H1 (cell line): Measurements from ENCODE around the gene OR4F6. TPM values are rescaled to one million over a fixed set of nuclear protein-coding genes. Genes with fewer than 3 reads are reported as not detected.

Experiments used
- CTCF ChIA-PET: fragments of 300-600 bp; sonication (Branson Sonifier 250); formaldehyde crosslinking; loops from one replicate; lab custom pipeline; 2021; ENCODE audit not compliant: partially characterized antibody; lab: Charles Lee
- POLR2A ChIA-PET: fragments of 300-600 bp; sonication (Branson Sonifier 250); formaldehyde crosslinking; loops from one replicate; lab custom pipeline; 2021; ENCODE audit warnings: inconsistent platforms; ENCODE audit not compliant: partially characterized antibody; lab: Charles Lee
- DNase-seq, 2 experiments: peaks; one replicate each; pipeline versions ENCODE4 v3.0.0 to v3.0.0-alpha.2; 2010 to 2022; ENCODE audit warnings: low spot score in 2 of 2, low read depth in 1 of 2, mixed read lengths in 1 of 2
- FAIRE-seq: peaks from 2 replicates; lab custom pipeline; 2011; peaks lifted over from hg19 to GRCh38; lab: Jason Lieb, UNC
- H2AFZ ChIP-seq: 2 replicates; pipeline ENCODE4 v1.8.1; 2012; ENCODE audit warnings: low read length, inconsistent platforms
- H2AK5ac ChIP-seq: 2 replicates; pipeline ENCODE4 v1.6.1; 2013; ENCODE audit warnings: low read depth, low read length
- H2BK120ac ChIP-seq: replicated peaks from 2 replicates; pipeline ENCODE3; 2013; ENCODE audit warnings: low read depth, low read length, inconsistent platforms
- H2BK12ac ChIP-seq: 2 replicates; pipeline ENCODE4 v1.6.1; 2013; ENCODE audit warnings: low read depth, low read length
- H2BK15ac ChIP-seq: 2 replicates; pipeline ENCODE4 v1.6.1; 2013; ENCODE audit warnings: low read length
- H2BK20ac ChIP-seq: 2 replicates; pipeline ENCODE4 v1.6.1; 2013; ENCODE audit warnings: low read length
- H2BK5ac ChIP-seq: 2 replicates; pipeline ENCODE4 v1.6.1; 2013; ENCODE audit warnings: low read depth, low read length
- H3K14ac ChIP-seq: 2 replicates; pipeline ENCODE4 v1.6.1; 2013; ENCODE audit warnings: inconsistent platforms; ENCODE audit not compliant: insufficient read length
- H3K18ac ChIP-seq: 2 replicates; pipeline ENCODE4 v1.6.1; 2013; ENCODE audit warnings: low read length; ENCODE audit errors: extremely low read depth
- H3K23ac ChIP-seq: 2 replicates; pipeline ENCODE4 v1.6.1; 2013; ENCODE audit warnings: inconsistent platforms; ENCODE audit not compliant: insufficient read length
- H3K23me2 ChIP-seq: 2 replicates; pipeline ENCODE4 v1.6.1; 2013; ENCODE audit warnings: low read depth, low read length
- H3K27ac ChIP-seq: 2 replicates; pipeline ENCODE4 v1.6.1; 2011; ENCODE audit warnings: low read depth, low read length, inconsistent platforms
- H3K27me3 ChIP-seq, 4 experiments: replicated peaks in 1 of 4; 1 replicate in 1 of 4; 2 replicates in 3 of 4; pipeline versions ENCODE4 v1.6.1 to v1.8.1; 2011 to 2013; ENCODE audit warnings: low read length in 3 of 4, mild to moderate bottlenecking in 3 of 4, inconsistent platforms in 2 of 4, mixed read lengths in 2 of 4, moderate library complexity in 1 of 4; ENCODE audit not compliant: control insufficient read depth in 3 of 4, insufficient read depth in 3 of 4; ENCODE audit errors: extremely low read depth in 1 of 4
- H3K36me3 ChIP-seq, 4 experiments: 2 replicates each; pipeline versions ENCODE4 v1.6.1 to v1.8.1; 2011 to 2013; ENCODE audit warnings: mild to moderate bottlenecking in 4 of 4, low read length in 3 of 4, moderate library complexity in 2 of 4, control low read depth in 1 of 4, inconsistent platforms in 1 of 4; ENCODE audit not compliant: insufficient read depth in 4 of 4, control insufficient read depth in 2 of 4
- H3K4ac ChIP-seq: replicated peaks from 2 replicates; pipeline ENCODE3; 2013; ENCODE audit warnings: low read length, low read depth, mixed read lengths, inconsistent platforms; ENCODE audit not compliant: insufficient read length
- H3K4me1 ChIP-seq, 4 experiments: replicated peaks in 1 of 4; 1 replicate in 1 of 4; 2 replicates in 3 of 4; pipeline versions ENCODE4 v1.6.1 to v1.8.1; 2011 to 2013; ENCODE audit warnings: low read length in 3 of 4, inconsistent platforms in 2 of 4, mixed read lengths in 1 of 4; ENCODE audit not compliant: insufficient read depth in 4 of 4, control insufficient read depth in 3 of 4
- H3K4me2 ChIP-seq, 2 experiments: 2 replicates each; pipeline versions ENCODE4 v1.6.1 to v1.8.1; 2011 to 2013; ENCODE audit warnings: low read depth in 2 of 2, low read length in 2 of 2, control low read depth in 1 of 2, inconsistent platforms in 1 of 2, mild to moderate bottlenecking in 1 of 2; ENCODE audit not compliant: insufficient read depth in 1 of 2
- H3K4me3 ChIP-seq, 4 experiments: fragments of 200-600, 300-600 bp in 1 of 4; sonication (generic), shearing (Covaris generic), sonication (Bioruptor Twin) in 1 of 4; 2 replicates each; pipeline versions ENCODE4 v1.5.1 to v1.8.1; 2011 to 2016; ENCODE audit warnings: low read length in 4 of 4, low read depth in 3 of 4, control low read depth in 2 of 4, inconsistent platforms in 2 of 4, mild to moderate bottlenecking in 2 of 4, mixed read lengths in 1 of 4, moderate library complexity in 1 of 4; ENCODE audit not compliant: insufficient read depth in 2 of 4; ENCODE audit errors: extremely low read depth in 1 of 4
- H3K56ac ChIP-seq: replicated peaks from 2 replicates; pipeline ENCODE3; 2013; ENCODE audit warnings: low read depth, mild to moderate bottlenecking, mixed read lengths, low read length, inconsistent platforms; ENCODE audit not compliant: insufficient read length
- H3K79me1 ChIP-seq: 2 replicates; pipeline ENCODE4 v1.6.1; 2013; ENCODE audit warnings: low read depth, low read length, control low read depth
- H3K79me2 ChIP-seq, 2 experiments: 2 replicates each; pipeline versions ENCODE4 v1.6.1 to v1.8.1; 2012 to 2013; ENCODE audit warnings: low read length in 2 of 2, mild to moderate bottlenecking in 2 of 2, inconsistent platforms in 1 of 2; ENCODE audit not compliant: insufficient read depth in 2 of 2, control insufficient read depth in 1 of 2
- H3K9ac ChIP-seq, 4 experiments: replicated peaks in 1 of 4; 1 replicate in 1 of 4; 2 replicates in 3 of 4; pipeline versions ENCODE4 v1.6.1 to v1.8.1; 2011 to 2013; ENCODE audit warnings: low read depth in 3 of 4, low read length in 3 of 4, control low read depth in 2 of 4, mild to moderate bottlenecking in 2 of 4, moderate library complexity in 2 of 4, inconsistent platforms in 1 of 4; ENCODE audit errors: extremely low read depth in 1 of 4
- H3K9me3 ChIP-seq, 2 experiments: 2 replicates each; pipeline versions ENCODE4 v1.6.1 to v1.8.1; 2012 to 2013; ENCODE audit warnings: mild to moderate bottlenecking in 2 of 2, moderate library complexity in 2 of 2, control low read depth in 1 of 2, inconsistent platforms in 1 of 2, low read depth in 1 of 2, low read length in 1 of 2, mixed read lengths in 1 of 2; ENCODE audit not compliant: insufficient read depth in 2 of 2
- H4K20me1 ChIP-seq, 2 experiments: replicated peaks in 1 of 2; 2 replicates each; pipeline versions ENCODE3 to v1.8.1; 2011 to 2013; ENCODE audit warnings: inconsistent platforms in 2 of 2, low read length in 2 of 2, mild to moderate bottlenecking in 1 of 2; ENCODE audit not compliant: insufficient read depth in 2 of 2, control insufficient read depth in 1 of 2
- H4K5ac ChIP-seq: 2 replicates; pipeline ENCODE4 v1.6.1; 2013; ENCODE audit warnings: low read length, low read depth, mixed read lengths, inconsistent platforms; ENCODE audit not compliant: insufficient read length
- H4K8ac ChIP-seq: 2 replicates; pipeline ENCODE4 v1.8.0; 2013; ENCODE audit warnings: mild to moderate bottlenecking, moderate library complexity, low read length, inconsistent platforms; ENCODE audit not compliant: insufficient read depth; ENCODE audit errors: extremely low read depth
- H4K91ac ChIP-seq: replicated peaks from 2 replicates; pipeline ENCODE3; 2013; ENCODE audit warnings: low read length, mixed read lengths, inconsistent platforms; ENCODE audit not compliant: insufficient read length
- ATF2 ChIP-seq: IDR thresholded peaks from 2 replicates; pipeline ENCODE4 v1.6.1; 2012; ENCODE audit warnings: low read length, inconsistent platforms
- EZH2 ChIP-seq: fragments of 200-600 bp; sonication (generic); IDR thresholded peaks from 2 replicates; pipeline ENCODE4 v1.7.1; 2012; ENCODE audit warnings: low read depth, mild to moderate bottlenecking, moderate library complexity, low read length, inconsistent platforms; ENCODE audit not compliant: severe bottlenecking
- KDM5A ChIP-seq: fragments of 200-600 bp; IDR thresholded peaks from 2 replicates; pipeline ENCODE4 v1.7.1; 2012; ENCODE audit warnings: mild to moderate bottlenecking, low read length, inconsistent platforms, mixed read lengths
- RAD21 ChIP-seq, 2 experiments: IDR thresholded peaks in 1 of 2; conservative IDR thresholded peaks in 1 of 2; 2 replicates each; pipeline ENCODE4 v1.6.1; 2011; ENCODE audit warnings: low read depth in 2 of 2, low read length in 2 of 2, improper control_type of control experiment in 1 of 2, inconsistent platforms in 1 of 2, mild to moderate bottlenecking in 1 of 2, moderate library complexity in 1 of 2
- SIN3A ChIP-seq, 2 experiments: IDR thresholded peaks in 1 of 2; conservative IDR thresholded peaks in 1 of 2; 2 replicates each; pipeline ENCODE4 v1.6.1; 2011 to 2012; ENCODE audit warnings: low read length in 2 of 2, improper control_type of control experiment in 1 of 2, low read depth in 1 of 2, mild to moderate bottlenecking in 1 of 2
- SRF ChIP-seq: IDR thresholded peaks from 2 replicates; pipeline ENCODE4 v1.6.1; 2011; ENCODE audit warnings: mild to moderate bottlenecking, low read depth, low read length, moderate library complexity
- polyA plus RNA-seq, 7 experiments: library from polyadenylated mRNA; depleted of rRNA in 3 of 7; stranded (reverse) in 5 of 7; unstranded in 2 of 7; fragments of >200 nt in 5 of 7; fragments of 200-250 nt in 2 of 7; gene quantifications; 1 replicate in 5 of 7; 2 replicates in 1 of 7; 4 replicates in 1 of 7; pipeline versions ENCODE4 v1.2.1 to v1.2.3, GENCODE V29; 2011 to 2013; ENCODE audit warnings: missing spikeins in 2 of 7, mixed read lengths in 2 of 7
- total RNA-seq: library from RNA; stranded (reverse); fragmentation: NEBNext Ultra II Directional; extraction: Animal tissue kit (Norgen Biotek cat#: 25700); gene quantifications from 2 replicates; pipeline ENCODE4 v1.2.1, GENCODE V29; 2021

The OR4F6 gene
- total and polyA plus RNA-seq, 2 of the 8 experiments (the other 6 are each of a cell fraction or from before 2014, with no cell fraction given) = not detected

- H4K8ac ChIP-seq = no peak within 1 kb of the TSS
- no peak within 1 kb of the TSS for H2AK5ac ChIP-seq
- CTCF ChIA-PET = no interaction called here
- no peak within 1 kb of the TSS for H2BK15ac ChIP-seq
- H3K4me3 ChIP-seq = no peak within 1 kb of the TSS
- POLR2A ChIA-PET = no interaction called here
- peaks cover 0 to 10% of the 10 kb centered on the region in 2 experiments; a peak in 1 of 4 replicates for H3K9me3 ChIP-seq
- no peak within 1 kb of the TSS for H4K5ac ChIP-seq
- no peaks in the 10 kb centered on the region for H3K23me2 ChIP-seq
- no peak within 1 kb of the TSS for H2BK20ac ChIP-seq
- FAIRE-seq (no peak), DNase-seq (no peak)
- no peak within 1 kb of the TSS for H3K9ac ChIP-seq
- no peak within 1 kb of the TSS for H2BK120ac ChIP-seq
- no peak within 1 kb of the TSS for H4K91ac ChIP-seq
- H2BK5ac ChIP-seq = no peak within 1 kb of the TSS
- no peak within 1 kb of the TSS for H3K23ac ChIP-seq
- H3K4ac ChIP-seq = no peak within 1 kb of the TSS
- no peak within 1 kb of the TSS for H2AFZ ChIP-seq
- H3K79me2 ChIP-seq = no peaks in the 10 kb centered on the region
- no peak within 1 kb of the TSS for H3K27ac ChIP-seq
- H2BK12ac ChIP-seq = no peak within 1 kb of the TSS
- no peaks in the 10 kb centered on the region for H3K4me1 ChIP-seq
- H3K79me1 ChIP-seq = no peaks in the 10 kb centered on the region
- H3K27me3 ChIP-seq = no peaks in the 10 kb centered on the region
- no peak within 1 kb of the TSS for H3K4me2 ChIP-seq
- no peak within 1 kb of the TSS for H3K18ac ChIP-seq
- H3K36me3 ChIP-seq = no peaks in the 10 kb centered on the region
- H3K56ac ChIP-seq = no peak within 1 kb of the TSS
- H3K14ac ChIP-seq = no peak within 1 kb of the TSS
- H4K20me1 ChIP-seq = no peaks in the 10 kb centered on the region
- TF ChIP-seq SIN3A (conservative IDR thresholded peaks at IDR 0.05 in 1 of 2, IDR thresholded peaks at IDR 0.05 in 1 of 2; ENCODE audit: low read depth in 1 of 2, low read length in 2 of 2) (no peak), KDM5A (no peak), SRF (no peak), EZH2 (no peak), RAD21 (IDR thresholded peaks at IDR 0.05 in 1 of 2, conservative IDR thresholded peaks at IDR 0.05 in 1 of 2; ENCODE audit: low read depth in 2 of 2, low read length in 2 of 2) (no peak), ATF2 (no peak)
These were observed 8.6 kb downstream of the OR4F6 start, which contains the start of gene OR4F15 for GRCh38 chr15:101811902-101812301. OR4F15 (plus strand) TSS chr15:101812202; CDS start chr15:101818187, 5,985 bp downstream.
